ENCODE results near the gene CYP11A1.

The CYP11A1 gene

GRCh38 chr15:74322558-74323180 lies 44.8 kb downstream of the CYP11A1 start:
- DNase-seq (ENCODE audit: low read depth) = peak; percentile 28

- DNase-seq (ENCODE audit: low read depth) = peak; percentile 9
Measured at GRCh38 chr15:74320352-74321247, 46.8 kb downstream of the CYP11A1 start.

GRCh38 chr15:74319596-74320351 lies 47.7 kb downstream of the CYP11A1 start:
- no peak for DNase-seq (ENCODE audit: low read depth)

GRCh38 chr15:74319138-74319460 lies 48.3 kb downstream of the CYP11A1 start:
- DNase-seq (ENCODE audit: low read depth) = no peak

- no peak for DNase-seq (ENCODE audit: low read depth)
Measured at GRCh38 chr15:74318376-74319137, 48.9 kb downstream of the CYP11A1 start.

- no peak for DNase-seq (ENCODE audit: low read depth)
Measured at GRCh38 chr15:74317820-74318375, 49.5 kb downstream of the CYP11A1 start.

GRCh38 chr15:74316141-74316540 lies 51.3 kb downstream of the CYP11A1 start:
- DNase-seq (ENCODE audit: low read depth) = no peak

- DNase-seq (ENCODE audit: low read depth) = no peak
Measured at GRCh38 chr15:74315626-74316025, 51.8 kb downstream of the CYP11A1 start.

- DNase-seq (ENCODE audit: low read depth) = no peak
Measured at GRCh38 chr15:74314795-74315438, 52.5 kb downstream of the CYP11A1 start.

GRCh38 chr15:74313889-74314288 lies 53.6 kb downstream of the CYP11A1 start:
- no peak for DNase-seq (ENCODE audit: low read depth)

- DNase-seq (ENCODE audit: low read depth) = no peak
Measured at GRCh38 chr15:74312445-74313007, 54.9 kb downstream of the CYP11A1 start.

GRCh38 chr15:74311734-74312444 lies 55.6 kb downstream of the CYP11A1 start:
- no peak for DNase-seq (ENCODE audit: low read depth)

- DNase-seq (ENCODE audit: low read depth) = no peak
Measured at GRCh38 chr15:74307827-74308811, 59.3 kb downstream of the CYP11A1 start.

- DNase-seq (ENCODE audit: low read depth) = no peak
Measured at GRCh38 chr15:74306781-74307217, 60.6 kb downstream of the CYP11A1 start.

- DNase-seq (ENCODE audit: low read depth) = no peak
Measured at GRCh38 chr15:74305687-74306086, 61.8 kb downstream of the CYP11A1 start.

GRCh38 chr15:74304431-74304830 lies 63.0 kb downstream of the CYP11A1 start:
- DNase-seq (ENCODE audit: low read depth) = no peak

- no peak for DNase-seq (ENCODE audit: low read depth)
Measured at GRCh38 chr15:74303741-74304309, 63.6 kb downstream of the CYP11A1 start.

GRCh38 chr15:74302821-74303359 lies 64.6 kb downstream of the CYP11A1 start:
- DNase-seq (ENCODE audit: low read depth) = peak; percentile 15
